ENCODE results near the gene FAM89A.

- TF ChIP-seq POLR2AphosphoS5 (IDR thresholded peaks at IDR 0.05; ENCODE audit: low read depth, low read length) (no peak), POLR2A (IDR thresholded peaks at IDR 0.05; ENCODE audit: low read depth, low read length) (no peak)
These were observed 63.0 kb downstream of the FAM89A start for GRCh38 chr1:230976825-230977747.

Data from GM12892 (cell line).